ENCODE results near the gene PLA2G2F. TPM values are rescaled to one million over a fixed set of nuclear protein-coding genes. Genes with fewer than 3 reads are reported as not detected.

Gene PLA2G2F
- total and polyA plus RNA-seq, 10 of the 15 experiments (the other 5 are each of a cell fraction or from before 2014, with no cell fraction given) = 0.03 TPM; not detected in 9

DNA sequence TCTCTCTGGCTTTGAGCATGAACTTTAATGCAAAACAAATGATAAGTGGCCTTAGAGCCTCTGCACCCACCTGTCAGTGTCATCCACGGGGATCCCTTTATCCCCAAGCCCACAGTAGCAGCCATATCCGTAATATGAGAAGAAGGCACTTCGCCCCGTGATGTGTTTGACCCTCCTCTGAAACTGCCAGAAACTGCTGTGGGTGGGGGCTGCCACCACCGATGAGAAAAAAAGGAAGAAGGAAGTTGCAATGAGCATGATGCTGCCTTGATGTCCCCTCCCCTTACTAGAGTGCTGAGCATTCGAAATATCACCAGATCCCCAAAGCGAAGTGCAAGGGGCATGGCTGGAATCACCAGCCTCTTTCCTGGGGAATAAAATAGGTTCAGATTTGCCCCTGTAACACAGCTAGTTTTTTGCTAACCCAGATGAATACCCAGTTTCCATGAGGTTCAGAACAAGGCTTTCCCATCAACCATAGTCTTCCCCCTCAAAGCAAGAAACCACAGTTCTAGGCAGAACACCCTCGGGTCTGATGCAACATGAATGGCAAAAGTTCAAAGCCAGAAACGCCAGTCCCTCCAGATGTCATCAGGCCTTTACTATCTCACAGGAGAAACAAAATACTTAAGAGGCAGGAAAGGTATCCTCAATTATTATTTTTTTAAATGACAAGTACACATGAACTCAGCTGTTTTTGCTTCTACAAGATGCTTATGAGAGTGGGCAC is 36.0 kb downstream of the PLA2G2F start:
- H2AFZ ChIP-seq (ENCODE audit: control insufficient read depth, low read depth, low read length) = no peak overlapping the region
- in situ Hi-C loops (cut with MboI) (no loop called here), intact Hi-C loops (cut with micrococcal nuclease; ENCODE audit: unreplicated experiment) (no loop called here)
- H3K36me3 ChIP-seq (ENCODE audit: control insufficient read depth in 2 of 2, insufficient read depth in 2 of 2, low read length in 1 of 2) = no peaks in the 10 kb centered on the region
- H3K27me3 ChIP-seq (replicated peaks in 1 of 2; ENCODE audit: control insufficient read depth in 2 of 2, insufficient read depth in 2 of 2, low read length in 1 of 2) = peaks cover 0 to 2% of the 10 kb centered on the region in 2 experiments; a peak in 1 of 4 replicates
- no peaks in the 10 kb centered on the region for H4K20me1 ChIP-seq (ENCODE audit: control insufficient read depth, insufficient read depth)
- TF ChIP-seq EZH2 (IDR thresholded peaks at IDR 0.05; ENCODE audit: borderline replicate concordance, control insufficient read depth, low read depth, low read length) = no peak
- TF ChIP-seq SMC3 (IDR thresholded peaks at IDR 0.05; ENCODE audit: borderline replicate concordance, low read length) = no peak
- no peak for TF ChIP-seq ZBTB33 (IDR thresholded peaks at IDR 0.05)
- TF ChIP-seq ZNF274 (IDR thresholded peaks at IDR 0.05; ENCODE audit: insufficient read depth, insufficient read length) = no peak
- no peak for TF ChIP-seq PML (IDR thresholded peaks at IDR 0.05; ENCODE audit: low read length)
- TF ChIP-seq, protein P1, sequence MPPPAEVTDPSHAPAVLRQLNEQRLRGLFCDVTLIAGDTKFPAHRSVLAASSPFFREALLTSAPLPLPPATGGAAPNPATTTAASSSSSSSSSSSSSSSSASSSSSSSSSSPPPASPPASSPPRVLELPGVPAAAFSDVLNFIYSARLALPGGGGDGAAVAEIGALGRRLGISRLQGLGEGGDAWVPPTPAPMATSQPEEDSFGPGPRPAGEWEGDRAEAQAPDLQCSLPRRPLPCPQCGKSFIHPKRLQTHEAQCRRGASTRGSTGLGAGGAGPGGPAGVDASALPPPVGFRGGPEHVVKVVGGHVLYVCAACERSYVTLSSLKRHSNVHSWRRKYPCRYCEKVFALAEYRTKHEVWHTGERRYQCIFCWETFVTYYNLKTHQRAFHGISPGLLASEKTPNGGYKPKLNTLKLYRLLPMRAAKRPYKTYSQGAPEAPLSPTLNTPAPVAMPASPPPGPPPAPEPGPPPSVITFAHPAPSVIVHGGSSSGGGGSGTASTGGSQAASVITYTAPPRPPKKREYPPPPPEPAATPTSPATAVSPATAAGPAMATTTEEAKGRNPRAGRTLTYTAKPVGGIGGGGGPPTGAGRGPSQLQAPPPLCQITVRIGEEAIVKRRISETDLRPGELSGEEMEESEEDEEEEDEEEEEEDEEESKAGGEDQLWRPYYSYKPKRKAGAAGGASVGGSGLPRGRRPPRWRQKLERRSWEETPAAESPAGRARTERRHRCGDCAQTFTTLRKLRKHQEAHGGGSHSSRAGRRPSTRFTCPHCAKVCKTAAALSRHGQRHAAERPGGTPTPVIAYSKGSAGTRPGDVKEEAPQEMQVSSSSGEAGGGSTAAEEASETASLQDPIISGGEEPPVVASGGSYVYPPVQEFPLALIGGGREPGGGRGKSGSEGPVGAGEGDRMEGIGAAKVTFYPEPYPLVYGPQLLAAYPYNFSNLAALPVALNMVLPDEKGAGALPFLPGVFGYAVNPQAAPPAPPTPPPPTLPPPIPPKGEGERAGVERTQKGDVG (CRISPR knock-in tag; IDR thresholded peaks at IDR 0.05) = no peak
- no peak for TF ChIP-seq E2F8 (IDR thresholded peaks at IDR 0.05; ENCODE audit: low read depth, partially characterized antibody)
- TF ChIP-seq NKRF (conservative IDR thresholded peaks at IDR 0.05) = no peak
- no peak for TF ChIP-seq RAD51 (IDR thresholded peaks at IDR 0.05)
- TF ChIP-seq GATAD2B (conservative IDR thresholded peaks at IDR 0.05; ENCODE audit: low read depth) = no peak
- TF ChIP-seq ESRRA (IDR thresholded peaks at IDR 0.05; ENCODE audit: low read length) = no peak
- no peak for TF ChIP-seq RCOR1 (conservative IDR thresholded peaks at IDR 0.05; ENCODE audit: low read depth, low read length)
- TF ChIP-seq SPI1 (IDR thresholded peaks at IDR 0.05; ENCODE audit: borderline replicate concordance, insufficient read depth, low read depth, low read length) = no peak
- TF ChIP-seq PAX8 (IDR thresholded peaks at IDR 0.05) = no peak
- ChIA-PET POLR2A (no interaction called here), CTCF (no interaction called here), SMC1A (ENCODE audit: uncharacterized antibody, unreplicated experiment) (no interaction called here), RAD21 (ENCODE audit: unreplicated experiment) (no interaction called here)
- 18% methylated on average over 9 of the region's 9 CpGs for WGBS (ENCODE audit: insufficient coverage, insufficient replicate concordance, low lambda C conversion rate, missing lambda C conversion rate)
- peaks cover 5% of the 10 kb centered on the region for H3K4me1 ChIP-seq (ENCODE audit: control insufficient read depth, insufficient read depth, low read length)
- BruUV-seq (replicated peaks) = no TSS peak
- H3K9ac ChIP-seq (ENCODE audit: control insufficient read depth, insufficient read depth, low read length) = no peak overlapping the region
- no peaks in the 10 kb centered on the region for H3K79me2 ChIP-seq (ENCODE audit: control insufficient read depth, insufficient read depth, low read length)
- ATAC-seq (no peak), FAIRE-seq (no peak), DNase-seq (ENCODE audit: low read depth, low spot score) (no peak)
- no peak overlapping the region for H3K27ac ChIP-seq (ENCODE audit: control insufficient read depth, insufficient read depth)
- no peaks in the 10 kb centered on the region; the same call in 2 of the 3 replicates for H3K9me3 ChIP-seq (replicated peaks; ENCODE audit: control insufficient read depth, insufficient read depth, low read length)
- H3K4me2 ChIP-seq (ENCODE audit: control insufficient read depth, insufficient read depth) = no peak overlapping the region
- no peak overlapping the region for H3K4me3 ChIP-seq

Measured in GM12878 (cell line).